Measurements from ENCODE around the gene CGAS.
"Not testable (repeated sequence)": the region's sequence is repeated elsewhere in the genome, so short reads cannot be mapped to it uniquely, and the experiment has no call there.

Gene CGAS

GRCh38 chr6:73452107-73452461 lies at the start of gene CGAS:
TSS of gene CGAS (minus strand) at chr6:73452297. CDS start at chr6:73452181, 116 bp downstream.
- no peak for DNase-seq

GRCh38 chr6:73497915-73498314 lies 45.8 kb upstream of the CGAS start:
- DNase-seq, result no peak

GRCh38 chr6:73491377-73491776 lies 39.3 kb upstream of the CGAS start:
- DNase-seq, result no peak

GRCh38 chr6:73487473-73487872 lies 35.4 kb upstream of the CGAS start:
- DNase-seq, result no peak

- DNase-seq, result no peak
These were observed 32.3 kb upstream of the CGAS start for GRCh38 chr6:73484438-73484837.

- no peak for DNase-seq
These were observed 29.9 kb upstream of the CGAS start for GRCh38 chr6:73481969-73482368.

GRCh38 chr6:73477407-73477806 lies 25.3 kb upstream of the CGAS start:
- no peak for DNase-seq

- DNase-seq, result no peak
These were observed 24.6 kb upstream of the CGAS start for GRCh38 chr6:73476723-73477122.

GRCh38 chr6:73471686-73472290 lies 19.7 kb upstream of the CGAS start:
- DNase-seq, result no peak

GRCh38 chr6:73461537-73462350 lies 9.6 kb upstream of the CGAS start, which contains the start of gene MTO1:
TSS of gene MTO1 (plus strand) at chr6:73461737. CDS start at chr6:73461855, 118 bp downstream.
- DNase-seq, result peak; percentile 50

GRCh38 chr6:73460056-73460455 lies 8.0 kb upstream of the CGAS start:
- no peak for DNase-seq

- DNase-seq, result not testable (repeated sequence)
These were observed 7.4 kb upstream of the CGAS start for GRCh38 chr6:73459474-73459873.

- no peak for DNase-seq
These were observed 4.0 kb upstream of the CGAS start for GRCh38 chr6:73455865-73456629.

GRCh38 chr6:73451223-73452106 lies 632 bp downstream of the CGAS start:
- no peak for DNase-seq

GRCh38 chr6:73443555-73443954 lies 8.5 kb downstream of the CGAS start:
- DNase-seq, result no peak

GRCh38 chr6:73435236-73435635 lies 16.9 kb downstream of the CGAS start:
- no peak for DNase-seq

GRCh38 chr6:73421534-73421933 lies 30.6 kb downstream of the CGAS start:
- no peak for DNase-seq

GRCh38 chr6:73418081-73418741 lies 33.9 kb downstream of the CGAS start:
- DNase-seq, result no peak

GRCh38 chr6:73413102-73413501 lies 39.0 kb downstream of the CGAS start:
- DNase-seq, result no peak

GRCh38 chr6:73409395-73409794 lies 42.7 kb downstream of the CGAS start:
- DNase-seq, result no peak

GRCh38 chr6:73400656-73401055 lies 51.4 kb downstream of the CGAS start:
- no peak for DNase-seq

- DNase-seq, result no peak
These were observed 56.2 kb downstream of the CGAS start for GRCh38 chr6:73395875-73396274.
